Astrocyte (in vitro differentiated cells and primary cell): Measurements from ENCODE around the gene EMP1.

ENCODE experiments used
- CTCF ChIP-seq: IDR thresholded peaks from 2 replicates; pipeline ENCODE4 v1.5.1; 2011; ENCODE audit warnings: low read depth, mild to moderate bottlenecking, inconsistent platforms, low read length, moderate library complexity; ENCODE audit not compliant: insufficient read depth
- EZH2 ChIP-seq: IDR thresholded peaks from 2 replicates; pipeline ENCODE4 v1.6.1; 2012; ENCODE audit warnings: mild to moderate bottlenecking, low read length, inconsistent platforms; ENCODE audit not compliant: insufficient read depth

GRCh38 chr12:13238204-13238603, 41.7 kb downstream of the EMP1 start:
- no peak for TF ChIP-seq CTCF
- no peak for TF ChIP-seq EZH2
